ENCODE data around the gene GDPD3.

The GDPD3 gene

DNA sequence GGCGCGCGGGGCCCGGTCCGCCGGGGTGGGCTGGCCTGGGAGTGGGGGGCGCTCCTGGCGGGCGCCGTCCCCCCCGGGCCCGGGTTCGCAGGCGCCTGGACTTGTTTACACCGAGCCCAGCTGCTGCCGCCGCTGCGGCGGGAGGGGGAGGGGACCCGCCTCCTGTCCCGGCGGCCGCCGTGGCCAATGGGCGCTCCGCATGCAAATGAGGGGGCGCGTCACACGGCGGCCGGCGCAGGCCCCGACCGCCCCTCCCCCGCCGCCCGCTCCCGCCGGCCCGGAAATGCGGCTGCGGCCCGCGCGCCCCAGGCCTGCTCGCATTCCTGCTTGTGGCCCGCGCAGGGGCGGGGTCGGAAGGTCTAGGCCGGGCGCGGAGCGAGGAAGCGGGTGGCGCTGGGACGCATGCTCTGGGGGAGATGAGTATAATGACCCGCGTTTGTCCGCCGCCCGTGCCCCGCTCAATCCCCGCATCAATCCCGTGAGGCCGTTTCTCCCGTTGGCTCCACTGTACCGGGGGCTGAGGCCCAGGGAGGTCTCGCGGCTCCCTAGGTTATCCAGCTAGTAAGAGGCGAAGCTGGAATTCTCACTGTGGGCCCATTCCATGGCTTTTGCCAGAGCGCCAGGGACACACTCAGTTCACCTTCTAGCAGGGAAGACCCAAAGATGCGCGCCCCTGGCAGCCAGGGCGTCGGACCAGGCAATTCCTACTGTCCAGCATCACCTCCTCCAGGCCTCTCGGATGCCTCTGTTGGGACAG, 17.1 kb downstream of the GDPD3 start, which contains the start of gene YPEL3:
YPEL3 (minus strand) TSS at position 109 of the 757 bp plus-strand sequence. CDS start 731 bp downstream, outside the sequence.
- in situ Hi-C loops (cut with HindIII; ENCODE audit: low sequenced_read_pairs) = no loop called here

GRCh38 chr16:30095166-30096078, 17.9 kb downstream of the GDPD3 start:
- in situ Hi-C loops (cut with HindIII; ENCODE audit: low sequenced_read_pairs) = no loop called here

DNA sequence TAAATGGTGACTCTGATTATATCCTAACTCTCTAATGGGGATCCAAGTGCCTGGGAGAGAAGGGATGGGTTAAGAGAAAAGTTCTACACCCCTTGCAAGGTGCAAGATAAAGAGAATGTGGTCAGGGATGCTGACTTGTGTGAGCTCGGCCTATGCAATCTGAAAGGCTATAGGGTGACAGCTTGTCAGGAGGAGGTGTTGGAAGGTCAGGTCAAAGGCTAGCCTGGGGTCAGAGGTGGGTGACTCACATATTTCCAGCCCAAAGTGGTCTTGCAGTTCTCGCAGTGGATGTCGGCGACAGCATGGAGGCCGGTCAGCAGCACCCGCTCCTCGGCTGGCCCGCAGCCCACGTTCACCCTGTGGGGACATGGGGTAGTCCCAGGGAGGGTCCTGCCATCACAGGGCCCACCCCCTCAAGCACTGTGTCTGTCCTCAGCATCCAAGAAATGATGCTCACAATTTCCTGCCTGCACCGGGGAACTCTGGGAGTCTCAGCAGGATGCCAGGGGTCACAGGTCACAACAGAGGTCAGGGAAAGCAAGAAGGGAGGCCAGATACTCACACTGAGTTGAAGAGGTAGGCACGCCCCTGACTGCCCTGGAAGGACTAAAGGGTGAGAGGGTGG, 18.7 kb downstream of the GDPD3 start:
- in situ Hi-C loops (cut with HindIII; ENCODE audit: low sequenced_read_pairs) = no loop called here

DNA sequence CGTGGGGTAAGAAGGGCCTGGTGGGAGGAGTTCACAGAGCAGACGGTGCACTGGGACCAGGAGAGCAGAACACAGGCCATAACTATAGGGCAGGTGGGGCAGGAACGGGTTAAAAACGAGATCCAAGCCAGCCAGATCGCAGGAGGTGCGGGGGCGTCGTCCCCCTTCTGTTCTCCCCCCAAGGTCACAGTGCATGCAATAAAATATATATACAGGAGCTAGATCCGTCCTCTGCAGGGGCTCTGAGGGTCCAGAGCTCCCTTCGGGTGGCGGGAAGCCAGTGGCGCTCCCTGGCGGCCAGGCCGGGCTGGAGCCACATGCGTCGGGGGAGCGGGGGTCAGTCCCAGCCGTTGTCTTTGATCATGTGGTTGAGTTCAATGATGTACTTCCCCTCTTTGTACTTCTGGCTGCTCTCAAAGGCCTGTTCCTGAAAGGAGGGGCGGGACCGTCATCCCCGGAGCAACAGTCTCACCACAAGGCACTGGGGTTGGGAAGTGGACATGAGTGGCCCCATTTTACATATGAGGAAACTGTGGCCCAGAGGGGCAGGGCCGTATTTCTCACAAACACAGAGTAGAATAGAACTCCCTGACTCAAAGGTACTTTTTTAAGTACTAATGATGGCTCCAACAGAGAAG, 20.8 kb downstream of the GDPD3 start:
- in situ Hi-C loops (cut with HindIII; ENCODE audit: low sequenced_read_pairs) = no loop called here

DNA sequence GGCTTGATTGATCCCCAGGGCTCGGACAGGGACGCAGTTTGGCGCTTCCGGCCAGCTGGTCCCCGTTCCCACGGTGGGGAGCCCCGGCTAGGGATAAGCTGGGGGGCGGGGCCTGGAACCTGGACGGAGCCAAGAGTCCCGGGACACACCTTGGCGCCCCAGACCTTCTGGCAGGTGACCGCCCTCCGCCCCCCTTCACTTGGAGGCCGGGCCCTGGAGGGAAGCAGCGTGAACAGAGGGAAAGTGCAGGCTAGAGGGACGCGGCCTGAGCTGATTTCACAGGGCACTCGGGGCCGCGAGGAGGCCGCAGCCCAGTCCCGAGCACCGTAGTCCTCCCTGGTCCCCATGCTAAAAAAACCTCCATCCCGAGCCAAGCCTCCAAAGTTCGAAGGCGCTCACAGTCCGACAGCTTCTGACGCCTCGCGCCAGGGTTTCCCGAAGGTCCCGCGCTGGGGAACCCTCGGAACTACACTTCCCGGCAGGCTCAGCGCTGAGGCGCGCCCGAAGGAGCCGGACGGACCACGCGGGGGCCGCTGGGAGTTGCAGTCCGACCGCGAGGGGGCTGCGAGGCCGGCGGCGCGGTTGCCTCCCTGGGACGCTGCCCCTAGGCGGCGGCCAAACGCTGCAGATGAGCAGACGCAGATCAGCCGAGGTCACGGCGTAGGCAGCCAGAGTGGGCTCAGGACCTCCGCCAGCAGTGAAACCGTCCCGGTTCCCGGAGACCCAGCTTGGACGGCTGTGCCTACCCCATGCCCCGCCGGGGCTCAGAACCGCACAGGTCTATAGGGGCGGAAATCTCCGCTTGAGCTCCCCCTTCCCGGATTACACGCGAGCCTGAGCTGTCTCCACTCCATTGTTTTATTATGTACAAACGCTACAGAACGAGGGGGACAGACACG, 21.6 kb downstream of the GDPD3 start, which contains the start of gene TBX6:
TBX6 (minus strand) TSS at position 451 of the 899 bp plus-strand sequence. CDS start 731 bp downstream, outside the sequence.
- in situ Hi-C loops (cut with HindIII; ENCODE audit: low sequenced_read_pairs) = no loop called here

- in situ Hi-C loops (cut with HindIII; ENCODE audit: low sequenced_read_pairs) = no loop called here
These were observed 22.6 kb downstream of the GDPD3 start for GRCh38 chr16:30090610-30091331.

GRCh38 chr16:30088832-30089624, 24.3 kb downstream of the GDPD3 start:
- in situ Hi-C loops (cut with HindIII; ENCODE audit: low sequenced_read_pairs) = no loop called here

- in situ Hi-C loops (cut with HindIII; ENCODE audit: low sequenced_read_pairs) = no loop called here
These were observed 25.0 kb downstream of the GDPD3 start for GRCh38 chr16:30088237-30088831.

- in situ Hi-C loops (cut with HindIII; ENCODE audit: low sequenced_read_pairs) = no loop called here
These were observed 26.0 kb downstream of the GDPD3 start for GRCh38 chr16:30087181-30087898.

DNA sequence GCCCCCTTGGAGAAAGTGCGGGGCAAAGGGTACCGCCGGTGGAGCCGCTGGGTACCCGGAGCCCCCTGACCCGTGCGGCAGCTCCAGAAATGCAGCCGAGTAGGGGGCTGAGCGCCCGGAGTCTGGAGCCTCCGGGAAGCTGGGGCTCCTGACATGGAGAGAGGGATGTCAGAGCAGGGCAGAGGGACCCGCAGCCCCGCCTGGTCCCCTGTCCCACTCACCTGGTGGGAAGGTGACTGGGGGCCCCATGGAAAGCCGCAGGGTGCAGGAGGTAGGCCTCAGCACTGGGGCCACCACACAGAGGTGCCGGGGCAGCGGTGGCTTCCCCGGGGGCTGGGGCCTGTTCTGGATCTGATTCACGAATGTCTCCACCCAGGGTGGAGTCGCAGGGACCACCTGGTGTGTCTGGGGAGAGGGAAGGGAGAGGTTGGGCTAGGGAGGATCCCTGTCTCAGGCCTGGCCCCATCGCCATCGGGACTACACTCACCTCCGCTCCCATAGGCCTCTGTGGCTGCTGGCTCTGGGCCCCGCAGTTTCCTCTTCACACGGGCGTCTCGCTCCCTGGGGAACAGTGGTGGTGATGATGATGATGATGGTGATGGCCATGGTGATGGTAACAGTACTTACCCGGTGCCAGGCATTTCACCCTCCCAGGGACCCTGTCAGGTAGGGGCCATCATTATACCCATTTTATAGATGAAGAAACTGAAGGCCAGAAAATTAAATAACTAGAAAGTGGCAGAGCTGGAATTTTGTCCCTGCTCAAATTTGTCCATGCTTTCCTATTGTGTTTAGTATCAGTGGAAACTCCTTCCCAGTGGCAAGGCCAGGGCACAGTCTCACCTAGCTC, 26.8 kb downstream of the GDPD3 start:
- in situ Hi-C loops (cut with HindIII; ENCODE audit: low sequenced_read_pairs) = no loop called here

DNA sequence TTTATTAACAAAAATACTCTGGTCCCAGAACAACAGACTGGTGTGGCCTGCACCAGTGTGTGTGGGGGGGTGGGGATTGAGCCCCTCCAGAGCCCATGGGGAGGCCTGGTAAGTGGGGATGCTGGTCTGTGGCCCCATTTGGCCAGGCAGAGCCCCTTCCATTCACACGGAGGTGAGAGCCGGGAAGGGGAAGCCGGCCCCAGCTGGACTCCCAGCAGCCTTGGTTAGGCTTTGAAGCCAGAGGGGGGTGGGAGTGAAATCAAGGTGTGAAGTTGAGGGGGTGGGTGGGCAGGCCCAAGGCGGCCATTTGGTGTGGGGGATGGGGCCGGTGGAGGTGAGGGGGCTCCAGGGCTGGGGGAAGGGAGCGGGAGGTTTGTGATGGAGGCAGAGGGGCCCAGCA, 27.5 kb downstream of the GDPD3 start:
- in situ Hi-C loops (cut with HindIII; ENCODE audit: low sequenced_read_pairs) = no loop called here

DNA sequence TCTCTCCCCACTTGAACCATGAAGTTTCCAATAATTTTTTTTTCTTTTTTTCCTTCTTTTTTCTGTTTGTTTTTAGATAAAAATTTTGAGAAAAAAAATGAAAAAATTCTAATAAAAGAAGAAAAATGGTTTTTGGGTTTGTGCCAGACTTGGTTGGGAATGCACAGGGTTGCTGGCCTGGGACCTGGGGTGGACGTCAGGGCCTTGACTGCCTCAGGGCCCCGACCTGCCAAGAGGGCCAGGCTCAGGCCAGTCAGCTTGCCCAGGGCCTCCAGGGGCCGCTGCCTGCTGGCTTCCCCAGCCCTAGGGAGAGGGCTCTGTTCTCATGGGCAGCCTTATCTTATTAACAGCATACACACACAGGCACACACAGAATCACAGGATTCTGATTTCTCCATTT, 28.1 kb downstream of the GDPD3 start:
- in situ Hi-C loops (cut with HindIII; ENCODE audit: low sequenced_read_pairs) = no loop called here

DNA sequence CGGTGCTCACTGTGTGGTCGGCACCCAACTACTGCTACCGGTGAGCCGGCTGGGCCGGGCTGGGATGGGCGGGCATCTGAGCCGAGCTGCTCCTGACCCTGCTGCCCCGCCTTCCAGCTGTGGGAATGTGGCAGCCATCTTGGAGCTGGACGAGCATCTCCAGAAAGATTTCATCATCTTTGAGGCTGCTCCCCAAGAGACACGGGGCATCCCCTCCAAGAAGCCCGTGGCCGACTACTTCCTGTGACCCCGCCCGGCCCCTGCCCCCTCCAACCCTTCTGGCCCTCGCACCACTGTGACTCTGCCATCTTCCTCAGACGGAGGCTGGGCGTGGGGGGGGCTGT, 28.5 kb downstream of the GDPD3 start:
- in situ Hi-C loops (cut with HindIII; ENCODE audit: low sequenced_read_pairs) = no loop called here

GRCh38 chr16:30084096-30084815, 29.1 kb downstream of the GDPD3 start:
- in situ Hi-C loops (cut with HindIII; ENCODE audit: low sequenced_read_pairs) = no loop called here

- in situ Hi-C loops (cut with HindIII; ENCODE audit: low sequenced_read_pairs) = no loop called here
These were observed 29.9 kb downstream of the GDPD3 start for GRCh38 chr16:30083216-30084055.
